Cardiac muscle cell (in vitro differentiated cells and primary cell): ENCODE data around the gene RSPH4A. TPM values are rescaled to one million over a fixed set of nuclear protein-coding genes. Genes with fewer than 3 reads are reported as not detected.

Experiments used
- DNase-seq, 2 donors: peaks; one replicate each; pipeline versions ENCODE4 v3.0.0 to v3.0.0-alpha.2; 2010 to 2017; ENCODE audit warnings: low read depth in 1 of 2, low spot score in 1 of 2
- H3K27ac ChIP-seq: fragments of 200-600 bp; sonication (generic); 2 replicates; pipeline ENCODE4 v1.5.1; 2016
- H3K27me3 ChIP-seq: fragments of 200-600 bp; sonication (generic); 2 replicates; pipeline ENCODE4 v1.6.0; 2016; ENCODE audit warnings: control low read depth
- H3K36me3 ChIP-seq: fragments of 200-600 bp; sonication (generic); 2 replicates; pipeline ENCODE4 v1.5.1; 2016; ENCODE audit warnings: control low read depth
- H3K4me1 ChIP-seq: fragments of 200-600 bp; sonication (generic); 2 replicates; pipeline ENCODE4 v1.8.1; 2017; ENCODE audit warnings: low read depth, mild to moderate bottlenecking, mixed run types
- H3K4me3 ChIP-seq: fragments of 200-600 bp; sonication (generic); 2 replicates; pipeline ENCODE4 v1.5.1; 2016; ENCODE audit warnings: mild to moderate bottlenecking
- H3K9me3 ChIP-seq: fragments of 200-600 bp; sonication (generic); 2 replicates; pipeline ENCODE4 v1.5.1; 2017; ENCODE audit warnings: low read depth, mild to moderate bottlenecking, control low read depth
- polyA plus RNA-seq: library from polyadenylated mRNA; unstranded; fragments of >200 nt; fragmentation: Nextera tagmentation; extraction: Ambion mirVana; gene quantifications from 2 replicates; pipeline ENCODE4 v1.2.1, GENCODE V29; 2016
- total RNA-seq: library from RNA; depleted of rRNA; stranded (reverse); fragments of >200 nt; gene quantifications from 2 replicates; pipeline ENCODE4 v1.2.3, GENCODE V29; 2016
- TF ChIP-seq, protein P1 (sequence below): IDR thresholded peaks from 2 replicates; pipeline ENCODE4 v1.5.1; 2012; ENCODE audit warnings: low read depth, mild to moderate bottlenecking, low read length

RSPH4A gene
- total and polyA plus RNA-seq, 2 experiments from 2014 or later: 0.21 to 0.81 TPM

GRCh38 chr6:116611056-116611455, 5.2 kb upstream of the RSPH4A start:
- H3K36me3 ChIP-seq: no peaks in the 10 kb centered on the region
- H3K27me3 ChIP-seq: no peaks in the 10 kb centered on the region
- TF ChIP-seq, protein P1, sequence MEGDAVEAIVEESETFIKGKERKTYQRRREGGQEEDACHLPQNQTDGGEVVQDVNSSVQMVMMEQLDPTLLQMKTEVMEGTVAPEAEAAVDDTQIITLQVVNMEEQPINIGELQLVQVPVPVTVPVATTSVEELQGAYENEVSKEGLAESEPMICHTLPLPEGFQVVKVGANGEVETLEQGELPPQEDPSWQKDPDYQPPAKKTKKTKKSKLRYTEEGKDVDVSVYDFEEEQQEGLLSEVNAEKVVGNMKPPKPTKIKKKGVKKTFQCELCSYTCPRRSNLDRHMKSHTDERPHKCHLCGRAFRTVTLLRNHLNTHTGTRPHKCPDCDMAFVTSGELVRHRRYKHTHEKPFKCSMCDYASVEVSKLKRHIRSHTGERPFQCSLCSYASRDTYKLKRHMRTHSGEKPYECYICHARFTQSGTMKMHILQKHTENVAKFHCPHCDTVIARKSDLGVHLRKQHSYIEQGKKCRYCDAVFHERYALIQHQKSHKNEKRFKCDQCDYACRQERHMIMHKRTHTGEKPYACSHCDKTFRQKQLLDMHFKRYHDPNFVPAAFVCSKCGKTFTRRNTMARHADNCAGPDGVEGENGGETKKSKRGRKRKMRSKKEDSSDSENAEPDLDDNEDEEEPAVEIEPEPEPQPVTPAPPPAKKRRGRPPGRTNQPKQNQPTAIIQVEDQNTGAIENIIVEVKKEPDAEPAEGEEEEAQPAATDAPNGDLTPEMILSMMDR: no peak
- H3K4me1 ChIP-seq: no peaks in the 10 kb centered on the region
- no peak overlapping the region for H3K27ac ChIP-seq
- H3K4me3 ChIP-seq: no peak overlapping the region
- no peak for DNase-seq
- no peaks in the 10 kb centered on the region for H3K9me3 ChIP-seq

GRCh38 chr6:116616737-116617053, 416 bp downstream of the RSPH4A start:
- peak overlapping the region; percentile 60 for H3K4me3 ChIP-seq
- no peaks in the 10 kb centered on the region for H3K4me1 ChIP-seq
- H3K27me3 ChIP-seq: peaks cover 18% of the 10 kb centered on the region
- H3K9me3 ChIP-seq: no peaks in the 10 kb centered on the region
- no peak overlapping the region for H3K27ac ChIP-seq
- H3K36me3 ChIP-seq: no peaks in the 10 kb centered on the region
- peak in 1 of 2 donors; percentile 19 for DNase-seq
- TF ChIP-seq, protein P1: no peak

DNA sequence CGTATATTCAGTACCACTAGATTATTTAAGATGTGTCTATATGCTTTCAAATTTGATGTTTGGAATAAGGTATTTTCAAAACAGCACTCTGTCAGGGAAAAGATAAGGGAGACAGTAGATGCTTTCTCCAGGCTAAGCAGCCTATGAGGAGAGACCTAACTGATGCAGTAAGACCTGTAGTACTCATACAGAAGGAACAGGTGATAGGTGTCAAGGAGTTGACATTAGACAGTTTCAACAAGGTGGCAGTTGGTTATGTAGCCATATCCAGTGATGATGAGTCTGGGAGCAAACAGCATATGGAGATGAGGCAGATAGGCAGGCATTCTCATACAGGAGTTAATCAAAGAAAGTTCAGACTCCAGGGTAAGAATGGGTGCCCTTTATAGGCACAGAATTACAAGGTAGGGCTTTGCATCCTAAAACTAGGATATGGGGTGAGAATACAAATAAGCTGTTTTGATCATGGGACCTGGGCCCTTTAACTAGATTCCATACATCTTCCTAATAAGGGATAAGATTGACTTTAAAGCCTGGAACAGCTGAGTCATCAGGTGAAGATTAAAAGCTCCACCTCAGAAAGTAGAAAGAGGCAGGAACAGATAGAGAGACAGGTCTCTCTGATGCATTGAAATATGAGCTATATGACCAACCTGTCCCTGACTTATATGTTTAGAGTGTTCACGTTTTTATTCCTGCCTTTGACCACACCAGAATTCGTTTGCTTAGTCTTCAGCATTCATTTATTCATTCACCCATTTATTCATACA, 7.9 kb downstream of the RSPH4A start:
- TF ChIP-seq, protein P1: no peak
- no peak overlapping the region for H3K4me3 ChIP-seq
- no peak overlapping the region for H3K27ac ChIP-seq
- no peaks in the 10 kb centered on the region for H3K4me1 ChIP-seq
- H3K36me3 ChIP-seq: no peaks in the 10 kb centered on the region
- H3K9me3 ChIP-seq: no peaks in the 10 kb centered on the region
- no peak for DNase-seq
- no peaks in the 10 kb centered on the region for H3K27me3 ChIP-seq

DNA sequence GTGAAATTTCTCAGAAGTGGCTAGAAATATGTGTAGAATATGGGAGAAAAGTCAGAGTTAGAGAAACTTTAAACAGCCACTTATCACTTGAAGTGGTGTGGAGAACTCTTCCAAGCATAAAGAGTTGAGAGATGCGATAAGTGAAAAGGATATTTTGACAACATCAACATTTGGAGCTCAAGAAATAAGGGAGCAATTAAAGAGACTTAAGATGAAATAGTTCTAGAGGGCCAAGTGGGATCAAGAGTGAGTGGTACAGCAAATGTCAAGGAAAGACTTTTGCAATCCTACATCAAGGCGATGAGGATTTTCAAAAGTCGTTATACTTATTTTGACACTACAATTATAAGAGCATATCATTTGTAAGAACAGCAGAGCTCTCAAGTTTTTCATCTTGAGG, 9.6 kb downstream of the RSPH4A start:
- H3K27ac ChIP-seq: no peak overlapping the region
- H3K4me1 ChIP-seq: no peaks in the 10 kb centered on the region
- TF ChIP-seq, protein P1: no peak
- DNase-seq: no peak
- no peaks in the 10 kb centered on the region for H3K27me3 ChIP-seq
- no peaks in the 10 kb centered on the region for H3K36me3 ChIP-seq
- H3K4me3 ChIP-seq: no peak overlapping the region
- H3K9me3 ChIP-seq: no peaks in the 10 kb centered on the region

DNA sequence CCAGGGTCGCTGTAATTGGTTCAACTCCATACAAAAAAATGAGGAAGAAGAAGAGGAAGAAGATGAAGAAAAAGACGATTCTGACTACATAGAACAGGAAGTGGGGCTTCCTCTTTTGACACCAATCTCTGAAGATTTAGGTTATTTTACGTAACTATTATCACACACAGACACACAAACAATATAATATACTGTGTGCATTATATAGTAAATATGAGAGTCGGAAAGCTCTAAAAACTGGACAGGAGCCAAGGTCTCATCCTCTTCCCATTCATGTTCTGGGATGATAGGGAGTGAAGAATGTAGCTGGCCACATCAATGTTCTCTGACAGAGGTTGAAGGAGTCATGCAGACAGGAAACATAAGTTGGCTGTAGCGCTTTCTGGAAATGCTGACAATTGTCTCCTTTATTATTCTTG, 13.3 kb downstream of the RSPH4A start:
- Histone ChIP-seq H3K27me3 (no peaks in the 10 kb centered on the region), H3K9me3 (no peaks in the 10 kb centered on the region), H3K36me3 (peaks cover 3% of the 10 kb centered on the region), H3K27ac (no peak overlapping the region), H3K4me3 (no peak overlapping the region), H3K4me1 (no peaks in the 10 kb centered on the region)
- DNase-seq: peak in 1 of 2 donors; percentile 16
- TF ChIP-seq, protein P1: no peak
